Keratinocyte (primary cell): ENCODE results near the gene ETNK1. TPM values are rescaled to one million over a fixed set of nuclear protein-coding genes. Genes with fewer than 3 reads are reported as not detected.

Experiments
- DNase-seq: peaks from one replicate; pipeline ENCODE4 v3.0.0-alpha.2; 2011; ENCODE audit warnings: low read depth, missing footprints, low spot score
- FAIRE-seq: peaks from 2 replicates; lab custom pipeline; 2011; peaks lifted over from hg19 to GRCh38; lab: Jason Lieb, UNC
- H2AFZ ChIP-seq: 2 replicates; pipeline ENCODE4 v1.6.0; 2012; ENCODE audit warnings: low read length, control low read depth, inconsistent platforms; ENCODE audit not compliant: control insufficient read depth
- H3K27ac ChIP-seq: 2 replicates; pipeline ENCODE4 v1.5.1; 2011; ENCODE audit warnings: low read length; ENCODE audit not compliant: control insufficient read depth, insufficient read depth
- H3K27me3 ChIP-seq: 3 replicates; pipeline ENCODE4 v1.6.0; 2011; ENCODE audit warnings: low read length; ENCODE audit not compliant: control insufficient read depth, insufficient read depth; ENCODE audit errors: extremely low read depth
- H3K36me3 ChIP-seq, 2 experiments: 2 replicates in 1 of 2; 3 replicates in 1 of 2; pipeline ENCODE4 v1.5.1; 2011; ENCODE audit warnings: low read length in 2 of 2, mild to moderate bottlenecking in 1 of 2; ENCODE audit not compliant: control insufficient read depth in 2 of 2, insufficient read depth in 2 of 2; ENCODE audit errors: extremely low read depth in 1 of 2
- H3K4me1 ChIP-seq: 3 replicates; pipeline ENCODE4 v1.5.1; 2011; ENCODE audit warnings: low read length; ENCODE audit not compliant: control insufficient read depth, insufficient read depth; ENCODE audit errors: extremely low read depth
- H3K4me2 ChIP-seq: 3 replicates; pipeline ENCODE4 v1.6.0; 2011; ENCODE audit warnings: low read depth, low read length; ENCODE audit not compliant: control insufficient read depth, insufficient read depth; ENCODE audit errors: extremely low read depth
- H3K4me3 ChIP-seq, 3 experiments: fragments of 200-600 bp in 1 of 3; sonication (generic) in 1 of 3; 2 replicates in 2 of 3; 3 replicates in 1 of 3; pipeline ENCODE4 v1.5.1; 2011 to 2016; ENCODE audit warnings: low read length in 3 of 3, mild to moderate bottlenecking in 3 of 3, control low read depth in 2 of 3, inconsistent platforms in 1 of 3, low read depth in 1 of 3, mixed read lengths in 1 of 3, mixed run types in 1 of 3, moderate library complexity in 1 of 3; ENCODE audit not compliant: control insufficient read depth in 2 of 3, insufficient read depth in 2 of 3; ENCODE audit errors: extremely low read depth in 1 of 3
- H3K79me2 ChIP-seq: 2 replicates; pipeline ENCODE4 v1.6.0; 2012; ENCODE audit warnings: low read length; ENCODE audit not compliant: control insufficient read depth, insufficient read depth
- H3K9ac ChIP-seq: 3 replicates; pipeline ENCODE4 v1.6.0; 2011; ENCODE audit warnings: low read length; ENCODE audit not compliant: control insufficient read depth, insufficient read depth; ENCODE audit errors: extremely low read depth
- H3K9me1 ChIP-seq: 3 replicates; pipeline ENCODE4 v1.6.0; 2011; ENCODE audit warnings: low read length; ENCODE audit not compliant: control insufficient read depth, insufficient read depth; ENCODE audit errors: extremely low read depth
- H3K9me3 ChIP-seq: 2 replicates; pipeline ENCODE4 v1.5.1; 2012; ENCODE audit warnings: low read depth, low read length; ENCODE audit not compliant: control insufficient read depth
- H4K20me1 ChIP-seq: 3 replicates; pipeline ENCODE4 v1.6.0; 2011; ENCODE audit warnings: low read length; ENCODE audit not compliant: control insufficient read depth, insufficient read depth; ENCODE audit errors: extremely low read depth
- EZH2 ChIP-seq: IDR thresholded peaks from one replicate; pipeline ENCODE4 v1.6.1; 2012; ENCODE audit warnings: inconsistent platforms, mild to moderate bottlenecking, low read length, moderate library complexity
- dilution Hi-C: fragments of 300-500 bp; cut with MboI; formaldehyde crosslinking; loops from one replicate; pipeline ENCODE4 v1.7.0; 2020; ENCODE audit warnings: low sequenced_read_pairs; ENCODE audit not compliant: extremely low pct_ligation_motif_present
- polyA plus RNA-seq, 5 experiments: library from polyadenylated mRNA; depleted of rRNA in 3 of 5; stranded (reverse) in 3 of 5; stranded (forward) in 1 of 5; unstranded in 1 of 5; fragments of >200 nt; gene quantifications; 1 replicate in 1 of 5; 2 replicates in 3 of 5; 3 replicates in 1 of 5; pipeline versions ENCODE4 v1.2.1 to v1.2.3, GENCODE V29; 2011 to 2012; ENCODE audit warnings: missing spikeins in 2 of 5, low read depth in 1 of 5, low replicate concordance in 1 of 5
- TF ChIP-seq, protein P1 (sequence below), 3 experiments: IDR thresholded peaks in 1 of 3; conservative IDR thresholded peaks in 1 of 3; optimal IDR thresholded peaks in 1 of 3; 2 replicates in 2 of 3; 3 replicates in 1 of 3; pipeline versions ENCODE3 to v1.5.1; 2011; ENCODE audit warnings: low read length in 3 of 3, mild to moderate bottlenecking in 3 of 3, moderate library complexity in 2 of 3, control low read depth in 1 of 3, inconsistent platforms in 1 of 3; ENCODE audit not compliant: insufficient read depth in 2 of 3; ENCODE audit errors: extremely low read depth in 1 of 3

The ETNK1 gene
- polyA plus RNA-seq, 1 donor (not counting 4 experiments of a cell fraction or from before 2014, with no cell fraction given), result 20.3 TPM

DNA sequence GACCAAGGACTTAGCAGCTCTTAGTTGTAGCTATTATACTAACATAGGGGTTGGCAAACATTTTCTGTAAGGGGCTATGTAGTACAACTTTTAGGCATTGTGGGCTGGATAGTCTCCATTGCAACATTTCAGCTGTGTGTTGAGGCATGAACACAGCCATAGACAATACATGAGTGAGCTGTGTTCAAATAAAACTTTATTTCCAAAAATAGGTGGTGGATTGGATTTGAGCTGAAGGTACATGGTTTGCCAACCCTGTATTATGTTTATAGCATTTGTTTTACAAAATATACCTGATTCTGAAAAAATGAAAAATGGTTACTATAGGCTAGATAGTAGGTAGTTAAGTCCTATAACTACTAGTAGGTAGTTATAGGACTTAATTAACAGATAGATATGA is 40.5 kb downstream of the ETNK1 start:
- H3K79me2 ChIP-seq, result no peaks in the 10 kb centered on the region
- no peak overlapping the region for H3K4me2 ChIP-seq
- no peaks in the 10 kb centered on the region for H3K9me3 ChIP-seq
- H2AFZ ChIP-seq, result no peak overlapping the region
- no peaks in the 10 kb centered on the region for H3K27me3 ChIP-seq
- H4K20me1 ChIP-seq, result no peaks in the 10 kb centered on the region
- no peak overlapping the region for H3K9ac ChIP-seq
- DNase-seq, result no peak
- H3K4me3 ChIP-seq, result no peak overlapping the region
- no peaks in the 10 kb centered on the region for H3K4me1 ChIP-seq
- no peaks in the 10 kb centered on the region for H3K9me1 ChIP-seq
- no peaks in the 10 kb centered on the region for H3K36me3 ChIP-seq
- H3K27ac ChIP-seq, result no peak overlapping the region
- no peak for FAIRE-seq
- TF ChIP-seq, protein P1, sequence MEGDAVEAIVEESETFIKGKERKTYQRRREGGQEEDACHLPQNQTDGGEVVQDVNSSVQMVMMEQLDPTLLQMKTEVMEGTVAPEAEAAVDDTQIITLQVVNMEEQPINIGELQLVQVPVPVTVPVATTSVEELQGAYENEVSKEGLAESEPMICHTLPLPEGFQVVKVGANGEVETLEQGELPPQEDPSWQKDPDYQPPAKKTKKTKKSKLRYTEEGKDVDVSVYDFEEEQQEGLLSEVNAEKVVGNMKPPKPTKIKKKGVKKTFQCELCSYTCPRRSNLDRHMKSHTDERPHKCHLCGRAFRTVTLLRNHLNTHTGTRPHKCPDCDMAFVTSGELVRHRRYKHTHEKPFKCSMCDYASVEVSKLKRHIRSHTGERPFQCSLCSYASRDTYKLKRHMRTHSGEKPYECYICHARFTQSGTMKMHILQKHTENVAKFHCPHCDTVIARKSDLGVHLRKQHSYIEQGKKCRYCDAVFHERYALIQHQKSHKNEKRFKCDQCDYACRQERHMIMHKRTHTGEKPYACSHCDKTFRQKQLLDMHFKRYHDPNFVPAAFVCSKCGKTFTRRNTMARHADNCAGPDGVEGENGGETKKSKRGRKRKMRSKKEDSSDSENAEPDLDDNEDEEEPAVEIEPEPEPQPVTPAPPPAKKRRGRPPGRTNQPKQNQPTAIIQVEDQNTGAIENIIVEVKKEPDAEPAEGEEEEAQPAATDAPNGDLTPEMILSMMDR (optimal IDR thresholded peaks at IDR 0.05 in 1 of 3, IDR thresholded peaks at IDR 0.05 in 1 of 3, conservative IDR thresholded peaks at IDR 0.05 in 1 of 3; ENCODE audit: extremely low read depth in 1 of 3, insufficient read depth in 2 of 3, low read length in 3 of 3), result no peak
- TF ChIP-seq EZH2, result no peak
- dilution Hi-C loops, result no loop called here

DNA sequence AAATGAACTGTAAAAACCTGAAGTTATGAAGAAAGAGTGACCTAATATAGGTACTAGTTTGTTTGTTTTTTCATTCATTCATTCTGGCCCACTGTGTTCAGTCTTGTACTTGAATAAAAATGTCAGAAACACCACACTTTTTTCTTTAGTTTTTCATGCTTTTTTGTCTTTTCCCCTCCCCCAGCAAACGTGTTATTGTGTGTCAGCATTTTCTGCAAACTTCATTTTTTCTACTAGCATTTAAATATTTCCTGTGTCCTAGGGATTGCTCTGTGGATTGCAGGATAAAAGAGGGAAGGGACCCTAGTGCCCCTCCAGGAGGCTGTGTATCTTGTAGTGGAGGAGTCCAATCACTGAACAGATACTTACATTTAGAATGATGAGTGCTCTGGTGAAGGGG is 42.2 kb downstream of the ETNK1 start:
- no peaks in the 10 kb centered on the region for H3K27me3 ChIP-seq
- no peak overlapping the region for H3K27ac ChIP-seq
- H3K9me3 ChIP-seq, result no peaks in the 10 kb centered on the region
- no peaks in the 10 kb centered on the region for H3K36me3 ChIP-seq
- no peak for TF ChIP-seq EZH2
- TF ChIP-seq, protein P1 (optimal IDR thresholded peaks at IDR 0.05 in 1 of 3, IDR thresholded peaks at IDR 0.05 in 1 of 3, conservative IDR thresholded peaks at IDR 0.05 in 1 of 3; ENCODE audit: extremely low read depth in 1 of 3, insufficient read depth in 2 of 3, low read length in 3 of 3), result no peak
- H3K9me1 ChIP-seq, result no peaks in the 10 kb centered on the region
- no peaks in the 10 kb centered on the region for H3K4me1 ChIP-seq
- no peak overlapping the region for H3K9ac ChIP-seq
- dilution Hi-C loops, result no loop called here
- H4K20me1 ChIP-seq, result no peaks in the 10 kb centered on the region
- H3K4me3 ChIP-seq, result no peak overlapping the region
- no peak for FAIRE-seq
- H2AFZ ChIP-seq, result no peak overlapping the region
- no peaks in the 10 kb centered on the region for H3K79me2 ChIP-seq
- no peak overlapping the region for H3K4me2 ChIP-seq
- no peak for DNase-seq
